ENCODE data around the gene PRPF8. TPM values are rescaled to one million over a fixed set of nuclear protein-coding genes. Genes with fewer than 3 reads are reported as not detected.

The PRPF8 gene
- total RNA-seq, 1 donor from 2014 or later, result 378 TPM

DNA sequence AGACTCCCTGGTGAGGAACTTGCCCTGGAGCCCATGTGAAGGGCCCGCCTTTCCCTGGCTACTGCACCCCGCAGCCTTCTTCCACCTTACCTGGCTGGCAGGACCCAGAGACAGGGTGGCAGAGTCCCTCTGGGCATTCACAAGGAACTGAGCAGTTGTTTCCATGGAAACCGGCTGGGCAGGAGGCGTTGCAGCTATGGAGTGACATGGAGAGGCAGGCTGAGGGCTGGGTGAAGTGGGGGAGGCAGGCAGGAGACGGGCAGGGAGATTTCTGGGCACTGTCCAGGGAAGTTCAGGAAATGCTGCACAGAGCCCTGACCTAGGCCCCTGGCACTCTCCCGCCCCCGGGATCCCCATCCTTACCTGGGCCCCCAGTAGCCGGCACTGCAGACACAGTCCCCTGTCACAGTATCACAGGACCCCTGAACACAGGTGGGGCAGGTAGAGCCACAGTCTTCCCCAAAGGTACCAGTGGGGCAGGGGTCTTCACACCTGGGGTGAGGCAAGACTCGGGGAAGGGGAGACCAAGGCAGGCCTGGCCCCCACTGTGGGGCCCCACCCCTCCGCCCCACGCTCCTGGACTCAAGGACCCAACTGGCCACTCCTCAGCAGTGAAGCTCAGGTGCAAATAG is 45.0 kb downstream of the PRPF8 start:
- no peaks in the 10 kb centered on the region for H3K36me3 Mint-ChIP-seq (ENCODE audit: insufficient read depth)
- no peak overlapping the region for H3K4me3 Mint-ChIP-seq (ENCODE audit: low read depth)
- peaks cover 3% of the 10 kb centered on the region for H3K4me1 Mint-ChIP-seq (ENCODE audit: low read depth)
- H3K27me3 Mint-ChIP-seq, result peaks cover 10% of the 10 kb centered on the region
- H3K27ac Mint-ChIP-seq, result no peak overlapping the region
- DNase-seq (ENCODE audit: low spot score, unreplicated experiment), result no peak
- H3K9me3 Mint-ChIP-seq (ENCODE audit: low read depth), result no peaks in the 10 kb centered on the region
- TF ChIP-seq, protein P1, sequence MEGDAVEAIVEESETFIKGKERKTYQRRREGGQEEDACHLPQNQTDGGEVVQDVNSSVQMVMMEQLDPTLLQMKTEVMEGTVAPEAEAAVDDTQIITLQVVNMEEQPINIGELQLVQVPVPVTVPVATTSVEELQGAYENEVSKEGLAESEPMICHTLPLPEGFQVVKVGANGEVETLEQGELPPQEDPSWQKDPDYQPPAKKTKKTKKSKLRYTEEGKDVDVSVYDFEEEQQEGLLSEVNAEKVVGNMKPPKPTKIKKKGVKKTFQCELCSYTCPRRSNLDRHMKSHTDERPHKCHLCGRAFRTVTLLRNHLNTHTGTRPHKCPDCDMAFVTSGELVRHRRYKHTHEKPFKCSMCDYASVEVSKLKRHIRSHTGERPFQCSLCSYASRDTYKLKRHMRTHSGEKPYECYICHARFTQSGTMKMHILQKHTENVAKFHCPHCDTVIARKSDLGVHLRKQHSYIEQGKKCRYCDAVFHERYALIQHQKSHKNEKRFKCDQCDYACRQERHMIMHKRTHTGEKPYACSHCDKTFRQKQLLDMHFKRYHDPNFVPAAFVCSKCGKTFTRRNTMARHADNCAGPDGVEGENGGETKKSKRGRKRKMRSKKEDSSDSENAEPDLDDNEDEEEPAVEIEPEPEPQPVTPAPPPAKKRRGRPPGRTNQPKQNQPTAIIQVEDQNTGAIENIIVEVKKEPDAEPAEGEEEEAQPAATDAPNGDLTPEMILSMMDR (IDR thresholded peaks at IDR 0.05; ENCODE audit: unreplicated experiment), result no peak

DNA sequence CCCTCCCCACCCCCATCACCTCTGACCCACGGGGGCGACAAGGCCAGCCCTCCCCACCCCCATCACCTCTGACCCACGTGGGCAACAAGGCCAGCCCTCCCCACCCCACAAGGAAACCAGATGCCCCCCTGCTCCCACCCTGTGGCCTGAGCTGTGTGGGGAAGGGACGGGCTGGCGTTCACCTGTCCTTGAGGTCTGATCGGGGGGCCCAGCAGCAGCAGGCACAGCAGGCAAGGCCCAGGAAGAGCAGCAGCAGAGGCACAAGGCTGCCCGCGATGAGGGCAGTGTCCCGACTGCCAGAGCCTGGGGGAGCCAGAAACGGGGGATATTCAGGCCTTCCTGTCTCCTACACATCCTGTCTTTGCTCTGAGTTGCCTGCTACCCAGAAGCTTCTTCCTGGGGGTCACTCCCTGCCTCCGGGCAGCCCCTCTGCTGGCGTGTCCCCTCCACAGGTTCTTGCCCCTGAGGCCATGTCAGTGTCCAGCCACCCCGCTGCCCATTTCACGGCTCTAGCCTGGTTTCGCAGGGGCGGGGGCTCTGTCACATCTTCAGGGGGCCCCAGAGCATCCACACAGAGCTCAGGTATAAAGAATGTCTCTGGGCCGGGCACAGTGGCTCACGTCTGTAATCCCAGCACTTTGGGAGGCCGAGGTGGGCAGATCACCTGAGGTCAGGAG is 45.9 kb downstream of the PRPF8 start:
- no peaks in the 10 kb centered on the region for H3K9me3 Mint-ChIP-seq (ENCODE audit: low read depth)
- DNase-seq (ENCODE audit: low spot score, unreplicated experiment), result no peak
- H3K27me3 Mint-ChIP-seq, result peaks cover 3% of the 10 kb centered on the region
- no peak overlapping the region for H3K27ac Mint-ChIP-seq
- TF ChIP-seq, protein P1 (IDR thresholded peaks at IDR 0.05; ENCODE audit: unreplicated experiment), result no peak
- H3K4me1 Mint-ChIP-seq (ENCODE audit: low read depth), result peaks cover 1% of the 10 kb centered on the region
- no peaks in the 10 kb centered on the region for H3K36me3 Mint-ChIP-seq (ENCODE audit: insufficient read depth)
- no peak overlapping the region for H3K4me3 Mint-ChIP-seq (ENCODE audit: low read depth)

DNA sequence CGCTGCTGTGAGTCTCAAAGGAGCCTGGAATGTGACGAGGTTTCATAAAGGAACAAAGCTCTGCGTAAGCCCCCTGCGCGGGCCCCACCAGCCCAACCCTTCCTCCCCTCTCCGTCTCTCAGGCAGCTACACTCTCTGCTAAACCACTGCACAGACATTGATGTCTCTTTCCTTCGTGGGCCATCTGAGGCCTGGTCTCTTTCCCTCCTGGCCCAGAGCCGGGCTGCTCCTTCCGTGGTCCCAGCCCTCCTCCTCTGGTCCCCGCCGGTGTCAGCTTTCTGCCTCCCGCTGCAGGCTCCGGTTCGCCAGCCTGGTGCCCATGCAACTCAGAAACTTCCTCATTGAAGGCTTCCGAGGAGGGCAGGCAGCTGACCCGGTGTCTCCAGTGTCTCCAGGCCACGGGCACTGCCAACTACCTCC is 46.5 kb downstream of the PRPF8 start:
- TF ChIP-seq, protein P1 (IDR thresholded peaks at IDR 0.05; ENCODE audit: unreplicated experiment), result no peak
- Mint-ChIP-seq H3K36me3 (ENCODE audit: insufficient read depth) (no peaks in the 10 kb centered on the region), H3K27ac (no peak overlapping the region), H3K4me3 (ENCODE audit: low read depth) (no peak overlapping the region), H3K27me3 (peaks cover 3% of the 10 kb centered on the region), H3K9me3 (ENCODE audit: low read depth) (no peaks in the 10 kb centered on the region), H3K4me1 (ENCODE audit: low read depth) (peaks cover 1% of the 10 kb centered on the region)
- DNase-seq (ENCODE audit: low spot score, unreplicated experiment), result no peak

DNA sequence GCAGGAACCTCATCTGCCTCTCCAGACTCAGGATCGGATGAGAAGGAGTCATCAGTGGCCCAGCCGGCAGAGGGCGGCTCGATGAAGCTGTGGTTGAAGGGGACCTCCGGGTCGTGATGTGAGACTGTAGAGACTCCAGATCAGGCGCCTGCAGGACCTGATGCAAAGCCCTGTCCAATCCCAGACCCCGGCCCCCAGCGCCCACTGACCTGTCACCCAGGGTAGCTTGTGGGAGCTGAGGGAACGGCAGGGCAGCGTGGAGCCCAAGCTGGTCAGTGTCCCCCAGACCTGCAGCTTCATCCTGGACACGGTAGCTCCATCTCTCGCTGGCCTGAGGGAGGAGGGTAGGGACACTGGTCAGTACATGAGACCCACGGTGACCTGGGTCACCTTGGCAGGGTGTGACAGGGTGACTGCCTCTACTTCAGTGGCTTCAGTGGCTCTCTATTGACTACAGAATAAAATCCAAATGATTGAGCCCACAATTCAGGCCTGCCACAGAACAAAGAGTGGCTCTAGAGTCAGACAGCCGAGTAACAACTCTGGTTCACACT is 47.9 kb downstream of the PRPF8 start:
- H3K4me3 Mint-ChIP-seq (ENCODE audit: low read depth), result no peak overlapping the region
- peaks cover 5% of the 10 kb centered on the region for H3K27me3 Mint-ChIP-seq
- H3K9me3 Mint-ChIP-seq (ENCODE audit: low read depth), result no peaks in the 10 kb centered on the region
- TF ChIP-seq, protein P1 (IDR thresholded peaks at IDR 0.05; ENCODE audit: unreplicated experiment), result no peak
- no peak overlapping the region for H3K27ac Mint-ChIP-seq
- peaks cover 1% of the 10 kb centered on the region for H3K4me1 Mint-ChIP-seq (ENCODE audit: low read depth)
- no peak for DNase-seq (ENCODE audit: low spot score, unreplicated experiment)
- H3K36me3 Mint-ChIP-seq (ENCODE audit: insufficient read depth), result no peaks in the 10 kb centered on the region

DNA sequence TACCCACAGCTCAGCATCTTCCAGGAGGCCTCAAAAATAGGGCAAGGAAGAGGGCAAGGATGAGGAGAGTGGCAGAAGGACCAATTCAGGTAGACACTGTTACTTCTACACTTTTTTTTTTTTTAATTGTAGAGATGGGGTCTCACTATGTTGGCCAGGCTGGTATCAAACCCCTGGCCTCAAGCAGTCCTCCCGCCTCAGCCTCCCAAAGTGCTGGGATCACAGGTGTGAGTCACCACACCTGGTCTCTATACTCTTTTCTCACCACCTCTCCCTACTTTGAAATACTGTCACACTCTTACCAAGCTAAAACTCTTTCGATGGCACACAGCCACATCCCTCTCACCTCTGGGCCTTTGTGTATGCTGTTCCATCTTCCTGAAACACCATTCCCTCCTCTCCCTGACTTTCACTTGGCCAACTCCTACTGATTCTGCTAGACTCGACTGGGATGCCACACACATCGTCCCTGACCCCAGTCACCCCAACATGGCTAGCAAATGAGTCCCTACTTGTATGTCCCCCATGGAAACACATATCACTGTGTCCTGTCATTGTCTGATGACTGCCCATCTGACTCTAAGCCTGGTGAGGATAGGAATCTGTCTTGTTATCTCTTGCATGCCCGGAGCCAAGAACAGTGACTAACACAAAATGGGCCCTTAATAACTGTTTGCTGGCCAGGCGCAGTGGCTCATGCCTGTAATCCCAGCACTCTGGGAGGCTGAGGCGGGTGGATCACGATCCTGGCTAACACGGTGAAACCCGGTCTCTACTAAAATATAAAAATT is 48.8 kb downstream of the PRPF8 start:
- Mint-ChIP-seq H3K27ac (no peak overlapping the region), H3K4me3 (ENCODE audit: low read depth) (no peak overlapping the region), H3K36me3 (ENCODE audit: insufficient read depth) (no peaks in the 10 kb centered on the region), H3K4me1 (ENCODE audit: low read depth) (peaks cover 1% of the 10 kb centered on the region), H3K9me3 (ENCODE audit: low read depth) (no peaks in the 10 kb centered on the region), H3K27me3 (peaks cover 12% of the 10 kb centered on the region)
- DNase-seq (ENCODE audit: low spot score, unreplicated experiment), result no peak
- TF ChIP-seq, protein P1 (IDR thresholded peaks at IDR 0.05; ENCODE audit: unreplicated experiment), result no peak

Data from progenitor cell of endocrine pancreas (in vitro differentiated cells).